Measurements from ENCODE around the gene MYO1D.
"Not testable (repeated sequence)": the region's sequence is repeated elsewhere in the genome, so short reads cannot be mapped to it uniquely, and the experiment has no call there.

The MYO1D gene

DNA sequence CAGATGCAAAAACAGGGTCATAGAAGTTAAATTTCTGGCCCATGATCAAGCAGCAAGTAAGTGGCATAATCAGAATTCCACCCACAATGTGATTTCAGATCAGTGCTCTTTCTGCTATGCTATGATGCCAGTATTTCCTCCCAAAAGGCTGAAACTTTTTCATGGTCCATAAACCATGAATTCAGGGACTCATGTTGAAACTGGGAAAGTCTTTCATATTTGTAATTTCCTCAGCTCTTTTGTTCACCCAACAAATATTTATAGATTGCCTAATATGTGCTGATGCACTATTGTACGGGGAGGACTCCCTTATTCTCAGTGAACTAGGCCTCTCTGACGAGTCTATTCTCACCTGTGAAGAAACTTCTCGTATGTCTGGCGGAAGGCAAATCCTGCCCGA is 156.3 kb downstream of the MYO1D start:
- DNase-seq, result no peak

DNA sequence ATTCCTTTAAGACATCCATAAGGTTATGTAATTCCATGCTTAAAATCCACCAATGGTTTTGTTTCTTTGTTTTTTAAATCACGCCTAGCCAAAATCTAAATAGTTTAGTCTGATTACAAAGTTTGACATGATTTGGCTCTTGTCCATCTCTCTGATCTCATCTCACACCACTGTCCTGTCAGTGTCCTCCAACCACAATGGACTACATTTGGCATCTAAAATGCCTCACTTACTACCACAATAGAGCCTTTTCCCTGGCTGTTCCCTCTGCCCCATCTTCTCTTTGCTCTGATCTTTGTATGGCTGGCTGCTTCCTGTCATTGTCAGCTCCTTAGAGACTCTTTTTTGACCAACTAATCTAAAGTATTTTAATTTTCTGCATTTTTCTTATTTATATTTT is 157.2 kb downstream of the MYO1D start:
- DNase-seq, result no peak

DNA sequence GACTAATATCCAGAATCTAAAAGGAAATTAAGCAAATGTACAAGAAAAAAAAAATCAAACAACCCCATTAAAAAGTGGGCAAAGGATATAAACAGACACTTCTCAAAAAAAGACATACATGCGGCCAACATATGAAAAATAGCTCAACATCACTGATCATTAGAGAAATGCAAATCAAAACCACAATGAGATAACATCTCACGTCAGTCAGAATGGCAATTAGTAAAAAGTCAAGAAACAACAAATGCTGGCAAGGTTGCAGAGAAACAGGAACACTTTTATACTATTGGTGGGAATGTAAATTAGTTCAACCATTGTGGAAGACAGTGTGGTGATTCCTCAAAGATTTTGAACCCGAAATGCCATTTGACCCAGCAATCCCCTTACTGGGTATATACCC is 162.0 kb downstream of the MYO1D start:
- not testable (repeated sequence) for DNase-seq

DNA sequence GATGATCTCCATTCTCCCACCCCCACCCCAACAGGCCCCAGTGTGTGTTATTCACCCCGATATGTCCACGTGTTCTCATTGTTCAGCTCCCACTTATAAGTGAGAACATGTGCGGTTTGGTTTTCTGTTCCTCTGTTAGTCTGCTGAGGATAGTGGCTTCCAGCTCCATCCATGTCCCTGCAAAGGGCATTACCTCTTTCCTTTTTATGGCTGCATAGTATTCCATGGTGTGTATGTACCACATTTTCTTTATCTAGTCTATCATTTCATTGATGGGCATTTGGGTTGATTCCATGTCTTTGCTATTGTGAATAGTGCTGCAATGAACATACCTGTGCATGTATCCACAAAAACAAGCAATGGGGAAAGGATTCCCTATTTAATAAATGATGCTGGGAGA is 162.7 kb downstream of the MYO1D start:
- DNase-seq, result not testable (repeated sequence)

DNA sequence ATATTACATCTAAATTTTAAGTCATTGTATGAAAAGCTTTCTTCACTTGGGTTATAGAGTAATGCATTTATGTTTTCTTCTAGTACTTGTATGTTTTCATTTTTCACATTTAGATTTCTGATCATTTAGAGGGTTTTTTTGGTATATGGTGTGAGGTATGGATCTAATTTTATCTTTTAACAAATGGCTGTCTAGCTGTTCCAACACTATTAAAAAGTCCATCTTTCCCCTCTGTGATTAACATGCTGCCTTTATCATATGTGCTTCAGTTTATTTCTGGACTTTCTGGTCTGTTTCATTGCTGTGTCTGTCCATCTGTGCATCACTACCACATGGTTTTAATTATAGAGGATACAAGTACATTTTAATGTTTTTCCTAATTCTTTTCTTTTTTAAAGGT is 163.8 kb downstream of the MYO1D start:
- no peak for DNase-seq

DNA sequence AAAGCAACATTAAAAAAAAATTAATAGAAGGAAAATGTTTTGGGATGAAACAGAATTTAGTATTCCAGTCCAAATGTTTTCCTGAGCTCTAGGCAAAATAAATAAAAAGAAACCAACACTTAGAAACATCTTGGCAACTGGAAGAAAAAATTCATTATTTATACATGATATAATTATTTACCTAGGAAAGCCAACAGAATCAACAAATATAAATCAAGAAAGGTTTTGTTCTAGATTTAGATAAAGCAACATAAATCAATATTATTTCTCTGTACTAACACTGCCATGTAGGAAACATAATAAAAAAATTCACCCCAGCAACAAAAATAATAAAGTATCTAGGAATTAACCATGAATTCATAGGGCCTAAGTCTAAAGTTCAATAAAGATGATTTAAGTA is 167.4 kb downstream of the MYO1D start:
- no peak for DNase-seq

DNA sequence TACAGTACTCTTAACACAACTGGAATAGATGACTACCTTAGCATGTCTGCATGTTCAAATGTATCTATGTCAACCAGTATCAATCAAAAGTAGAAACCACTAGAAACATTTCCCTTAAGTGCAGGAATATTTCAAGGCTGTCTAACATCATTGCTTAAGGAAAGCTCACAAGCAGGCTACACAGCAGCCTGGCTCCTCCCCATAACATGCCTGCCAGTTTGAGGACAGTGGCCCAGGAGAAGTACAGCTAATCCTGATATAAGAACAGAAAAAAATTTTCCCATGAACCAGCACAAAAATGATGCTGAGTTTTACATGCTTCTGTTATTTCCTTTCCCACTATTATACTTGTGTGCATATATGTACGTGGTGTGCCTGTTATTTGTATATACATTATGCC is 175.1 kb downstream of the MYO1D start:
- no peak for DNase-seq

DNA sequence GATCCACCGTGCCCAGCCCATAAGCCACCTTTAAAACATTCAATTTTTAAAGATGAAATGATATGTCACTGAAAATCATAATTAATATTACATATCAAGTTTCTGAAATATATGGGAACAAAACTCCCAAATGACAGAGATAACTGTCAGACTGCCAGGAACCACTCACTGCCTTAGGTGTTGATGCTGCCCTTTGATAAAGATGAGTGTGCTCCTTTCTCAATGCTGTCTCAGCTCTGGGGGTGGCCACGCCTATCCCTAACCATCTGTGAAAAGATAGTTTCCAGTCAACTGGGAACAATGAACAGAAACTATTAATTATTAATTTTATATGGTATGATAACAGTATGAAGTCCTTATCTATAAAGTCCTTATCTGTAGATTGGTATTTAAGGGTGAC is 177.7 kb downstream of the MYO1D start:
- DNase-seq, result no peak

DNA sequence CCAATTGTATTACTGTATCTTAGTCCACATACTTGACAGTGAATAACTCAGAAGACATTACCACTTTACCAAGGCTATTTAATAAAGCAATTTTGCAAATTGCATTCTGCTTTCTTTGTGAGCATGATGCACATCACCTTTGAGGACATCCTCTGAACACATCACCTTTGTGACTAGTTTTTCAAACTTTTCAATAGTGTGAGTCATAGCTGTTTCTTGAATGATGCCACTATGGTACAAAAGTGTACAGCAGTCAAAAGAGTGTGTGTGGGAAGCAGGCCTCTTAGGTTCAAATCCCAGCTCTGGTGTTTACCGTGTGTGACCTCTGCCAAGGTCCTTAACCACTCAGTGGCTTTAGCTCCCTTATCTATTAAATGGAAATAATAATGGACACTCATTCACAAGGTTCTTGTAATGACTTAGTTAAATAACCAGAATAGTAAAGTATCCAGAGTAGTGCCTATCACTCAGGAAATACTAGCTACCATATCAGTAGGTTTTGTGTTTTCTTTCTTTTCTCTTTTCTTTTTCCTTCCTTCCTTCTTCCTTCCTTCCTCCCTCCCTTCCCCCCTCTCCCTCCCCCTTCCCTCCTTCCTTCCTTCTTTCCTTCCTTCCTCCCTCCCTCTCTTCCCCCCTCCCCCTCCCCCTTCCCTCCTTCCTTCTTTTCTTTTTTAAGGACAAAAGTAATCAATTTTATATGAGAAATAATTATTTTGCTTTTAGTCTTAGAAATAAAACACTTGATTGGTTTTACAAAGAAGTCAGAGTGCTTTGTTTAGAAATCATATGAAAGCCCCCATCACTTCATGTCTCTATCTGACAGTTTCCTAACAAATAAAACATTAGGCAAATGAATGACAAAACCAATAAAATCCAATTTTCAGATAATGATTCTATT is 178.9 kb downstream of the MYO1D start:
- DNase-seq, result no peak

DNA sequence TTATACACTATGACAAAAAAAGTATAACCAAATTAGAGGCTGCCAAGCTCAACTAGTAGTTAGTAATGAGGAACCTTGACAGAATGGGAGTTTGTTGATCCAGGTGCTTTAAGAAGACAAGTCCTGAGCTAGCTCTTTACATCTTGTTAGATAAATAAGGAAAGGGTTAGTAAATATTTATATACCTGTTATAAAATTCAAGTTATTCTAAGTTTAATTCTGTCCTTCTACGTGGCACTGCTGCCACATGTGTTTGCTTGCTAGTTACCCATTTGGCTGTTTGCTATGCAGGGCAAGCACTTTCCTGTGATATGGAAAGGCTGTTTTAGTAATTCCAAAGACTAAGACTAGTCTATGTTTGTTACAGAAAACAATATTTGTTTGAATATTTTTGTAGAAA is 180.5 kb downstream of the MYO1D start:
- DNase-seq, result no peak

DNA sequence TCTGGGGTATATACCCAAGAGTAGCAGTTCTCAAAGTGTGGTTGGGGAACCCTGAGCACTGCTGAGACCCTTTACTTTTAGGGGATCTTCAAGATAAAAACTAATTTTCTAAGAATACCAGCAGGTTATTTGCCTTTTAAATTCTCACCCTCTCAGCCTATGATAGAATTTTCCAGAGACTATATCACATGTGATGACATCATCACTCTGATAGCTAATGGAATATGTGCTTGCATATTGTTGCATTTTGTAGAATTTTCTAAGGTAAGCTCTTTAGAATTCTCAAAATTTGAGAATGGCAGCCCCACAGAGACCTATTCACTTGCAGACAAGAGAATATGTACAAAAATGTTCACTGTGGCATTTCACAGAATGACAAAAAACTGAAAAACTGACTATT is 181.1 kb downstream of the MYO1D start:
- DNase-seq, result no peak

DNA sequence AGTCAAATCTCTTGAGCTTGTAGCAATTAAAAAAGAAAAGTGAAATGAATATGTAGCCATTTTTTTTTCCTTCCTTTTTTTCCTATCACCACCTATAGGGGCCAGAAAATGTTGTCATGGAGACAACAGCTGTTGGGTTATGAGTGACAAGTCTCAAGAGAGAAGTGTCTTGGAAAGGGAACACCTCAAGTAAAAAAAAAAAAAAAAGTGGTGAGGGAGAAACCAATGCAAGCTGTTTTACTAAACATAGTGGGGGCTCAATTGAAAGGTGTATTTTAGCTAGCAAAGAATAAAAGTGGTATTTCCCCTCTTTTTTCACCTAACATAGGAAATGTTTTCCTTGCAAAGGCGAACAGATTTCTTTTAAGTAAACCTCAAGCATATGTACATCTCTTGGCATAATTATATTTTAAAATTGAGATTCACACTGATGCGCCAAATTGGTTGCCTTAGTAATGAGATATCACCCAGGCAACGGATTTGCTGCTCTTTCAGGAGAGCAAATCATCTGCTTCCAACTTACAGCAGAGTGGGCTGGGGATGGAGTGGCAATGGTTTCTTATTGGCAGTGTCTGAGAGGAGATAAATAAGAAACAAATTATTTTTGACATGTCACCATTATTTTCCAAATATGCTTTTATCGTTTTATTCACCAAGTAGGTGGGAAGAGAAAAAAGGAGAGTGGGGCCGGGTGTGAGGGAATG is 183.6 kb downstream of the MYO1D start:
- DNase-seq, result no peak

DNA sequence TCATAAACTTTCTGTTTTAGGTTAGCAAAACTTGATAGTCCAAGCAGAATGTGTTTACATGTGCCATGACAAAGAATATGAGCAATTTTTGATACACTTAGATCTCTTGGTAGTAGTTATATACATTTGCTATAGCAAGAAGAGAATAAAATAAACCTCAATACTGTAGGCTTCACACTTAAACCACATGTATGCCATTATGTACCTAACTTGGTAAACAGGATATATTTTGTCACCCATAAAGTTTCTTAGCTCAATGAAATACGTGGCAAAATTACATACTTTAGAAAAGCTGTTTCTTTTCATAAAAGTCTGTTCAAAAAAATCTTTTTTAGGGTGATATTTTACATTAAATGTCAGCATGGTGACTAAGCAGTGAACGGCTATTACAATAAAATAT is 184.7 kb downstream of the MYO1D start:
- DNase-seq, result no peak

DNA sequence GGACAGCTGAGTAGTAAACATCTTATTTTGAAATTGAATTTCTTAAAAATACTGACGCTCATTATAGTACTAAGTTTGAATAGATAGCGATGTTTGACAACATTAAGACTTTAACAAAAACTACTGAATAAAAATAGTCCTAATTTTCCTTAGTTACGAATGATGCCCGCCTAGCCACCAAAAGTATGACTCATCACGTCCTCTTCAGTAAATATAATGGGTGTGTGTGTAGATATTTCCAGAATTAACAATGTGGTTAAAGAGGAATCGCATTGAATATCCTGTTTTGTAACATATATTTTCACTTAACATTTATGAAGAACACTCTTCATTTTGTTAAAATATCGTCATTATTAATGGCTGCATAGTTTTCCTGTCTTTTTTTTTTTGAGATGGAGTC is 187.6 kb downstream of the MYO1D start:
- no peak for DNase-seq

DNA sequence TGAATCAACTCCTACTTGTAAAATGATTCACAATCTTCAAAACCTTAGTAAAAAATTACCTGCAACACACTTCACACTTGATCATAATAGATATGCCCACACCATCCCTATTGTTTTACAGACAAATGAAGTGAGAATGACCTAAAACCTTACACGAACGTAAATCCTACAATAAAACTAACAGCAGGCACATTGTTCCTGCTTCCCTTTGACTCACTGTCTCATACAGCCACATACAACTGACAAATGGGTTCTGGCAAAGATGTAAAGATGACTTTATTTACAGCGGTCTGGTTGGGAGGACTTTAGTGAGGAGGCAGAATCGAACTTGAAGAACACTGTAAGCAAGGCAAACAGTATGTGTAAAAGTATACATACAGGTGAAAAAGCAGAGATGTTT is 188.7 kb downstream of the MYO1D start:
- DNase-seq, result no peak

DNA sequence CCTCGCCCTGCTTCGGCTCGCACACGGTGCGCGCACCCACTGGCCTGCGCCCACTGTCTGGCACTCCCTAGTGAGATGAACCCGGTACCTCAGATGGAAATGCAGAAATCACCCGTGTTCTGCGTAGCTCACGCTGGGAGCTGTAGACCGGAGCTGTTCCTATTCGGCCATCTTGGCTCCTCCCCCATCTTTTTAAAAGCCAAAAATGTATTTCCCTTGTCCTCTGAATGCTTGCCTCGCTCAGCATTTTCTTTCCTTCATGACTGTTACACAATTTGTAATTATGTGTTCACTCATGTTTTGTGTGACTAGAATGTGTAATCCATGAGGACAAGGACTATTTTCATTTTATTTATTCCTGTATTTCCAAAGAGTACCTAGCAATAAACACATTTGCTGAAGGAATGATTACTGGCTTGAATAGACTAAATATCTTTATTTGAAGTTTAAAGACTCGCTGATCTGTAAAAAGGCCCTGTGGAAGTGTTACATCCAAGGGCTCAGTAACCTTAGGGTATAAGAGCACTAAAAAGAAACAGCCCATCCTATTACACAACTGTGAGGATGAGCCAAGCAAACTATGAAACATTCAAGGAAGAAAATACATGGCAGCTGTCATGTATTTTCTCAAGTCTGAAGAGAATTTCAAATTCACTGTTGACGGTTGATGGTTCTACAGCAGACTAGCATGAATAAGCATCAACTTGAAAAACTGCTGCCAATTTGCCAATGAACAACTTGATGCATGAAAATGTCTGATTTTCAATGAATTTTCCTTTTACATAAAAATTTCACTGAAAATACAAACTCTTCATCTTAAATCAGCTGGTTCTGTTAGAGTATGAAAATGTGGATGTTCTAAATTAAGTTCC is 192.6 kb downstream of the MYO1D start:
- DNase-seq, result no peak

DNA sequence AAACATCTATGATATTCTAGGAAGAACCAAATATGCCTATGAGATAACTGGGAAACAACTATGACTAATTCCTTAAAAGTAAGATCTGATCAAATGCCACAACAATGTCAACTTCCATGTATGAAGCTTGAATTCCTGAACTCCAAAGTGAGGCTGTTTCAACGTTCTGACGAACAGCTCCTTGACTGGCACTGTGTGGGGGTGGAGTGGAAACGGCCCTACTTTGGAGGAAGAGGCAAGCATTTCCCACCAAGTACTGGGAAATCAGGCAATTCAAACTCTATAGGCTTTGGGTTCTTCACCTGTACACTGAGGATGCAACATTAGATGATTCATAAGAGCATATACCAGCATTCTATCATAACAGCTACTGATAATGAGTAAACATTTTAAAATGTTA is 203.0 kb downstream of the MYO1D start:
- DNase-seq, result no peak

DNA sequence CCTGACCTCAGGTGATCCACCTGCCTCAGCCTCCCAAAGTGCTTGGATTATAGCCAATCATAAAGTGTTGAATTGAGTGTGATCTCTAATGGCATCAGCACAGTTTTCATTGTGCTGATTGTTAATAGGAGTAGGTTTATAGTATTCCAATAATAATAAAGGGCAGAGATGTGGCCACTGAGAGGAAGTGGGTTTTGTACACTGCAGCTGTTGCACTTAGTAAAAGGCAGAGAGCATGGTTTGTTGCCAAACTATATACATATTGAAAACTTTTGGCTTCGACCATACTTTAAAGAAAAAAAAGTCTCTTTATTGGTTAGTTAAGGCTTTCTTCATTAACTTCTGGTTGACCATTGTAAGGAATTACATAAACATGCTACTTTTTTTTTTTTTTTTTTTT is 204.2 kb downstream of the MYO1D start:
- peak; percentile 9 for DNase-seq

DNA sequence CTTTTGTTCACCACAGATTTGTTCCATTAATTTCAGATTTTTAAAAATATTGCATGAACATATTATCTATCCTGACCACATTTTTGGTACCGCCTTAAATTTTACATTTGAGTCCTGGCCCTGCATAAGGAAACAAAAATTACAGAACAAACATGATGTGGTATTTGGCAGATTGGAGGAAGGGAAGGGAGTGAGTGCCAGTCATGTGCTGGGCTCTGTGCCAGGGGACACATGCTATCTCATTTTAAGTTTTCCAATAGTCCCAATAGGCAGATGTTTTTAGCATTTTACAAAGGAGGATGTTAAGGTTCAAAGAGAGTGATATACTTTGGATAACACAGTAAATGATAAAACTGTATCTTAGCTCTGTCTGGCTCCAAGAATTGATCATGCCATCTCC is 205.0 kb downstream of the MYO1D start:
- DNase-seq, result no peak

DNA sequence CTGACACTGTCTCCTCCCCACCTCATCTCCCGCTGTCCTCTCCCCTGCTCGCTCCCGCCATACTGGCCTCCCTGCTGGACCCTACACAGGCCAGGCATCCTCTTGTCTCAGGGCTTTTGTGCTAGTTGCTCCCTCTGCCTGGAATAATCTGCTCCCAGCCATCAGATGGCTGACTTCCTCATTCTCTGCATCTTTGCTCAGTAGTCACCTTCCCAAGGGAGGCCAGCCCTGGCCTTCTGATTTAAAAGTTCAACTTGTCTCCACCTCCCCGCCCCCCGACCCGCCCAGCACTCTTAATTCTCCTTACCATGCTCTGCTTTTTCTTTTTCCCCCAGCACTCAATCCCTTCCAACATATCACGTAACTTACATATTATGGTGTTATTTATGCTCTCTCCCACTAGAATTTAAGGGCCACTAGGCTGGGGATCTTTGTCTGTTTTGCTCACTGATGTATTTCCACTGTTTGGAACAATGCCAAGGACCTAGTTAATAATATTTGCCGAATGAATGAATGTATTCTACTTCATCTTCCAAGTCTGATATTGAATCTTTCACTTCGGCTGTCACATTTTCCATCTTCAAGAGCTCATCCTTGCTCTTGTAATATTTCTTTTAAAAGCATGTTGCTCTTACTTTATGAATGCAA is 211.9 kb downstream of the MYO1D start:
- DNase-seq, result no peak

DNA sequence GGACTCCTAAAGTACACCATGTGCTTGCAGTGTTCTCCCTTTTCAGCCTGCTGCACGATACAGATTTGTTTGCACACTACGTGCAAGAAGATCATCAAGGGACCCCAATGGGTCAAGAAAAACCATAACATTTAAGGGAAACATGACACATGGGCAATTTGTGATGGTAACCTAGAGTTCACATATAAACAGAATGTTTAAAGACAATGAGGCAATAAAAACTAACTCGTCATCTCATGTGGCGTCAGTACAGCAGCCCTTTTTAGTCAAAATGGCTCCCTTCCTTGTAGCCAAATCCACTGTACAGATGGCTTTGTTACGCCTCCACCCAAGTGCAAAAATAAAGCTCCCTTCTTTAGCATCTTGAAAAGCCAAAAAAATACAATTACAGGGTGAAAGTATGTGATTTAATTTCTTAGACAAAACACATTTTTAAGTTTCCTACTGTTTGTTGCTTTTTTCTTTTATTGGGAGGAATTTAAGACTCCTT is 216.4 kb downstream of the MYO1D start:
- no peak for DNase-seq

DNA sequence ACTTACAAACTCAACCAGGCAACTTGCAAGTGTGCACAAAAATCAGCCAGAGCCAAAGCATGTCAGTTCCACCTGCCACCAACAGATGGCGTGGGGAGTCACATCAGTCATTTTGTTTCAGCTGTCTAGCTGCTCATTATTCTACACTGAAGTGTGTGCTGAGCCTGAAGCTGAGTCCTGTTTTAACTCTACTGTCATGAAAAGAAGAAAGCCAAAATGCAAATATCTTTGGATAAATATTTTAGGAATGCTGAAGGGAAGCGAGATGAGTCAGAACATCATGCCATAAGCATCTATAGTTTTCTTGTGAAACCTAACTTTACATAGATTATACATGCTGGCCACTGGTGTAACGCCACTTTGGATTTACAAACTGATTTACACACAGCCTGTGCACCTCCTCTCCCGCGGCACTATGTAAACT is 217.5 kb downstream of the MYO1D start:
- peak; percentile 54 for DNase-seq

Measured in NCI-H1092 treated with DMSO at 0.1 percent for 48 hours (cell line).